HG02798 (cell line): ENCODE data around the gene APPBP2.
"Not testable (repeated sequence)": the region's sequence is repeated elsewhere in the genome, so short reads cannot be mapped to it uniquely, and the experiment has no call there.

Source experiments
- ATAC-seq: cut with Tn5 transposase; IDR thresholded peaks from one replicate; pipeline ENCODE4 v1.9.1; 2021; ENCODE audit warnings: mild to moderate bottlenecking; ENCODE audit not compliant: unreplicated experiment, poor library complexity

The APPBP2 gene, protein sequence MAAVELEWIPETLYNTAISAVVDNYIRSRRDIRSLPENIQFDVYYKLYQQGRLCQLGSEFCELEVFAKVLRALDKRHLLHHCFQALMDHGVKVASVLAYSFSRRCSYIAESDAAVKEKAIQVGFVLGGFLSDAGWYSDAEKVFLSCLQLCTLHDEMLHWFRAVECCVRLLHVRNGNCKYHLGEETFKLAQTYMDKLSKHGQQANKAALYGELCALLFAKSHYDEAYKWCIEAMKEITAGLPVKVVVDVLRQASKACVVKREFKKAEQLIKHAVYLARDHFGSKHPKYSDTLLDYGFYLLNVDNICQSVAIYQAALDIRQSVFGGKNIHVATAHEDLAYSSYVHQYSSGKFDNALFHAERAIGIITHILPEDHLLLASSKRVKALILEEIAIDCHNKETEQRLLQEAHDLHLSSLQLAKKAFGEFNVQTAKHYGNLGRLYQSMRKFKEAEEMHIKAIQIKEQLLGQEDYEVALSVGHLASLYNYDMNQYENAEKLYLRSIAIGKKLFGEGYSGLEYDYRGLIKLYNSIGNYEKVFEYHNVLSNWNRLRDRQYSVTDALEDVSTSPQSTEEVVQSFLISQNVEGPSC

DNA sequence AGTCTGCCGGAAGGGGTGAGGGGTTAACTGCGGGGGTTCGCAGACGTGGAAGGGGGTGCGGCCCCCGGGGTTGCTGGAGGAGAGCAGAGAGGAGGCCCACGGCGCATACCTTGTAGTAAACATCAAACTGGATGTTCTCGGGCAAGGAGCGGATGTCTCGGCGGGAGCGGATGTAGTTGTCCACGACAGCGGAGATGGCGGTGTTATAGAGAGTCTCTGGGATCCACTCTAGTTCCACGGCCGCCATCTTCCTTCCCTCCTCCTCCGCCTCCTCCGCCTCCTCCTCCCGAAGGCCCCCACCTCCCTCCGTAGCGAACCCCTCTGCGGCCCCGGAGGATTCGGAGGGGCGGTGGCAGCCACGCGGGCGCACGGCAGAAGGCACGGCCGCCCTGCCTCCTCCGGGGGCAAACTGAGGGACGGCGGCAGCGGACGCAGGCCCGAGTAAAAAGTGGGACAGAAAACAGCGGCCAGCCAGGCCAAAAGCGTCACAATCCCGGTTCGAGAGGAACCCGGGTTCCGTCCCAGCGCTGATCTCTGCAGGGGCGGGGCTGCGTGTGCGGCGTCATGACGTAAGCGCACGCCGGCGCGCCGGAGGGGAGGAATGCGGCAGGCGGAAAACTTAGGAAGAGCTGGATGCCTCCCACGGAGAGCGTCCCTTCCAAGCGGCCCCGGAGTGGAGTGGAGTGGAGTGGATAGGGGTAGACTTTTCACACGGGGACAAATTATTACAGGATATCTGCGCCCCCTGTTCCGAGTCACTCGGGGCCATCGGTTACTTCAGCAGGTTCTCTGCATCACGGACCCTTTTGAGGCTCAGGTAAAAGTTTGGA, at the start of gene APPBP2:
Gene APPBP2, minus strand, starts transcription at position 558 of the 830 bp plus-strand sequence. Its CDS starts 311 bp downstream, at position 247.
- ATAC-seq, result peak; percentile 94

DNA sequence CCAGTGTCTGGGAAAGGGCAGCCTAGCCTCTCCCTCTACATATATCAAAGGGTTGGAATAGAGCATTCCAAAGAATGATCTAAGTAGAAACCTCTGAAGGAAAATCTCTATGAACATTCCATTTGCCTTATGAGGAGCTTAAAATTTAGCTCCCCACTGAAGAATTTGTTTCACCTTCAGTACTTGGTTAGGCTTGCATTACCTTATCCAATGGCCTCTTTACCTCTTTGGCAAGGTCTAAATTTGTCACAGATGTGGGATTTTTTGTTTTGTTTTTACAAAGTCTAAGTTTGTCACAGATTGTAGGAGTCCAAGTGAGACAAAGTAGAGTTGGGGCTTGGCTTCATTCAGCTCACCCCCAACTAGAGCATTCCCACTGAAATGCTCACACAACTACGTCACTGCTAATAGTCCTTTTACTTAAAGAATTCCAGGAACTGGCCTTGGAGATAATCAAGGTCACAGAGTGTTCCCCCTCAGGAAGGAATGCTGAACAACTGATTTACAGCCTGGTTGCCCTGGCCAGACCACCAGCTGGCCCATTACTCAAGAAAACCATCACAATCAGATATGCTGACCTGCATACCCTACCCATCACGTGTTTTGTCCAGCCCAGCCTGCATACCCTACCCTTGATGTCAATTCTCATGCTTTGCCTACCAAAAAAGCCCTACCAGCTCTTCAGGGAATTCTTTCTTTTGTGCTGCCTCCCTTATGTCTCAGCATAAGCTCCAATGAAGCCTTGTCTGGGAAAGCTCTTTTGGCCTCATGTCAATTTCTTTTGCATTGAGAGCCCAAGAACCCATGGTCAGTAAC, 47.4 kb upstream of the APPBP2 start:
- ATAC-seq, result no peak

DNA sequence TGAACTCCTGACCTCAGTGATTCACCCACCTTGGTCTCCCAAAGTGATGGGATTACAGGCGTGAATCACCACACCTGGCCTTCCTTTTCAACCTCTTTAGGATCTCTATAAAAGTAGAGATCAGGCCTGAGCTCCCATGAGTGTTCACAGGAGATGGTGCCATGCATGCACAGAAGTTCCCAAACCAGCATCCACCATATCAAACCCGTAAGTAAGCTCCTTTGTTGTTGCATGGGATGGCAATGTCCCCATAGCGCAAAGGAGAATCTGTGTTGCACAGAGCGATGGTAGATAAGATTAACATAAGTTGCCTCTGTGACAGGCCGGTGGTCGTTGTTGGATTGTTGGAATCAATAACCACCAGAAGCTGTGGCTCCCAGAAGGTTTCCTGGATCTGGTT, 39.2 kb upstream of the APPBP2 start:
- no peak for ATAC-seq

DNA sequence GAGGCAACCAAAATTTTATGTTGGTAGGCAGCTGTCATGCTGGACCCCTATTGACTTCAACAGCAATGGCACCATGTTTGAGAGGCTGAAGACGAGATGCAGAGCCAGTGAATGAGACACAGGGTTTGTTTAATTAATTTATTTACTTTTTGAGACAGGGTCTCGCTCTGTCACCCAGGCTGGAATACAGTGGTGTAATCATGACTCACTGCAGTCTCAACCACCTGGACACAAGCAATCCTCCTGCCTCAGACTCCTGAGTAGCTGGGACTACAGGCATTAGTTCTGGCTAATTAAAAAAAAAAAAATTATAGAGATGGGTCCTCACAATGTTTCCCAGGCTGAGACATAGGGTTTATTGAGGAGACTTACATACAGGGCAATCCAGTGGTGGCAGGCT, 37.7 kb upstream of the APPBP2 start:
- no peak for ATAC-seq

DNA sequence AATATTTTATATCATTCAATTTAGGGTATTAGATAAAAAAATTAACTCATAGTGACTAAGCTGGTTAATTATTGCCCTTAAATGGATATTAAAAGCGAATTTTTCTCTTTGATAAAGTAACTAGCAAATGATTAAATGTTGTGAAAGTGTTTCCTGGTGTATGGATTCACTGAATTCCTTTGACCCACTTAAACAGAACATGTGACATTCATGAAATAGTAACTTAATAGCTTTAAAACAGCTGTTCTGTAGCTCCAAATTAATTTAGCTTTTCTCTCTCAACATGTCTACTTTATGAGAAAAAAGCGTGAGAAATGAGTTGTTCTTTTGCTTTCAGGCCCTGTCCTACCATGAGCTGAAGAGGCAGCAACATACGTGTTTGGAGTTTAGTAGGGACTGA, 36.4 kb upstream of the APPBP2 start:
- no peak for ATAC-seq

DNA sequence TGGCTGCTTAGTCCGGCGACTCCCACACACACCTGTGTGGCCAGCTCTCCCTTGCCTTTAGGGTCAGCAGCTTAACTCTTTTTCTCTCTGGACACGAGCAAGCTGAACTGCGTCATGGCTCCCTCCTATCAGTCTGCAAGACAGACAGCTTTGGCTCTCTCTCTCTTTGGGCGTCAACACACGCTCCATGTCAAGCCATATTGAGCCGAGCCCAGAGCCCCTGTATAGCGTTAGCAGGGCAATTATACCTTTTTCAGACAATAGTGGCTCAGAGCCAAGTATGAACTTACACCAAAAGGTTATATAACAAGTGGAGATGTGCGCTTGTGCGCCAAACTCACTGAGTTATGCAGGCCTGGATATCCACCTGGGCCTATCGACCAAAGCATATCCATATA, 34.8 kb upstream of the APPBP2 start:
- no peak for ATAC-seq

DNA sequence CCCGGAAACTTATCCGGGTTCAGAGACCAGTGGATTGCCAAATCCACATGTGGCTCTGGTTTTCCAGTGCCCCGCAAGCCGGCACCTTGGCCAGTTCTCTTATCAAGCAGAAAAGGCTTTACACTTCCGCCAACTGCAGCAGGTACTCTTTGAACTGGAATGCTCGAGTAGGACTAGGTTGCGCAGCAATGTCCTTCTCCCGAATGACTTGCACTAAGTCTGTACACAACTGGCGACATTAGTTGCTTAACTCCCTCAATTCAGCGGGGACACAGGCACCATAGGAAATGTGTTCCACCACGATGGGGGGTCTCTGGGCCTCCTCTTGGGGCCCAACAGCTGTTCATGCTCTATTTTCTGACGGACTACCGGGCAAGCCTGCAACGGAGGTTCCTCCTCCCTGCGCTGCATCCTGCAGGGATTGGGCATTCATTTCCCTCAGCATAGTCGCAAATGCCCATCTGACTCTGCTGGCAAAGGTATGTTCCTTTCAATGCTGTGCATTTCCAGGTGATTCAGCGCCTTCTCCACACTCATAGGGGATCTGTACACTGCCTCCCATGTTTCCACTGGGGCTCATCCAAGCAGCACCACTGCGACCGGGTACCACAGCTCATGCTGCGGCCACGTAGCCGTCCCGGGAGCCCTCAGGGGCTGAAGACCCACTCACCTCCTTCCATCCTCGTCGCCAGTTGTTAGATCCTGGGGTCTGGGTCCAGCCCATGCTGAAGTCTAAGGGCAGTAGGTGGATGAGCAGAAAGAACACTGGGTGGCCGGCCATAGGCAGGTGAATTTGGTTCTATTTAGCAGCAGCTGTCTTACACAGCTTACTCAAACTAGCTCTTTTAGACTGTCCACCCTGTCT, 34.2 kb upstream of the APPBP2 start:
- no peak for ATAC-seq

DNA sequence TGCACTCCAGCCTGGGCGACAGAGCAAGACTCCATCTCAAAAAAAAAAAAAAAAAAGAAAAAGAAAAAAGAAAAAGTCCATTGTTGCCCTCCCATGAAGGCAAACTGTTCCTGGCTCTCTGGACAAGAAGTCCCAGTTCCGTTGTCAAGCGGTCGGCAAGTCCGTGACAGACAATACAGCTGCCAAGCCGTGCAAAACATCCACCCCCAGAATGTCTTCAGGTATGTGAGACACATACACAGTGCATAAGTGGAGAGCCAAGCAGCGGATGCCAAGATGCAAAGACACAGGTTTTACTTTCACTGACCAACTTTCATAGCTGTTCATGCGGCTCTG, 33.6 kb upstream of the APPBP2 start:
- no peak for ATAC-seq

DNA sequence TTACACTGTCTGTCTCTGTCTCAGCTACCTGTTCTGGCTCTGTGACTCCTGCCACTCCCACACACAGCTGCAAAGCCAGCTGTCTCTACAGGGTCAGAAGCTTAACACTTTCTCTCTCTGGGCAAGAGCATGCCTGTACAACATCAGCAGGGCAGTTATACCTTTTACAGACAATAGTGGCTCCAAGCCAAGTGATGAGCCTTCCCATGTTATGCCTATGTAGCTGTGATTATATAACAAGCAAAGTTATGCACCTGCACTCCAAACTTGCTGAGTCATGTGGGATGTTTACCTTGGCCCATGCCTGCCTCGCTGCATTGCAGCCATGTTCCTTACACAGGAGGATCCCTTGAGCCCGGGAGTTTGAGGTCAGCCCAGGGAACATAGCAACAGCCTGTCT, 31.8 kb upstream of the APPBP2 start:
- ATAC-seq, result no peak

DNA sequence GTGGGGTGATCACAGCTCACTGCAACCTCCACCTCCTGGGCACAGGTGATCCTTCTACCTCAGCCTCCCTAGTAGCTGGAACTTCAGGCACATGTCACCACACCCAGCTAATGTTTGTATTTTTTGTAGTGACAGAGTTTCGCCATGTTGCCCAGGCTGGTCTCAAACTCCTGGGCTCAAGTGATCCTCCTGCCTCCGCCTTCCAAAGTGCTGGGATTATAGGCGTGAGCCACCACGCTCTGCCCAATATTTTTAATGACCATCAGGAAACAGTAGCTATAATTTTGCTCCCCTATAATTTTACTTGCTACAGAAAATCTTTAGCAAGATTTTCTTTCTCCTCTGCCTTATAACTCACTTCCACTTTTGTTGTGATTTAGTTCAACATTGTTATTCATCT, 29.7 kb upstream of the APPBP2 start:
- no peak for ATAC-seq

DNA sequence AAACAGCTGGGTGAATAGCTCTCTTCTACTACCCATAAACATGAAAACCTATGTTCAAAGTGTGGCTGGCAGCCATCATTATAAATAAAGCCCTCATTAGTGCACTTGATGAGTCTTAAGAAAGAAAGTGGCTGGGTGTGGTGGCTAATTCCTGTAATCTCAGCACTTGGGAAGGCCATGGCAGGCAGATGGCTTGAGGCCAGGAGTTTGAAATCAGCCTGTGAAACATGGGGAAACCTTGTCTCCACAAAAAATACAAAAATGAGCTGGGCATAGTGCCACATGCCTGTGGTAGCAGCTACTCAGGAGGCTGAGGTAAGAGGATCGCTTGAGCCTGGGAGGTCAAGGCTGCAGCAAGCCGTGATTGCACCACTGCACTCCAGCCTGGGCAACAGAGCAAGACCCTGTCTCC, 28.3 kb upstream of the APPBP2 start:
- ATAC-seq, result no peak

DNA sequence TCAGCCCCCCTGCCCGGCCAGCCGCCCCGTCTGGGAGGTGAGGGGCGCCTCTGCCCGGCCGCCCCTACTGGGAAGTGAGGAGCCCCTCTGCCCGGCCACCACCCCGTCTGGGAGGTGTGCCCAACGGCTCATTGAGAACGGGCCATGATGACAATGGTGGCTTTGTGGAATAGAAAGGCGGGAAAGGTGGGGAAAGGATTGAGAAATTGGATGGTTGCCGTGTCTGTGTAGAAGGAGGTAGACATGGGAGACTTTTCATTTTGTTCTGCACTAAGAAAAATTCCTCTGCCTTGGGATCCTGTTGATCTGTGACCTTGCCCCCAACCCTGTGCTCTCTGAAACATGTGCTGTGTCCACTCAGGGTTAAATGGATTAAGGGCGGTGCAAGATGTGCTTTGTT, 26.2 kb upstream of the APPBP2 start:
- ATAC-seq, result not testable (repeated sequence)

DNA sequence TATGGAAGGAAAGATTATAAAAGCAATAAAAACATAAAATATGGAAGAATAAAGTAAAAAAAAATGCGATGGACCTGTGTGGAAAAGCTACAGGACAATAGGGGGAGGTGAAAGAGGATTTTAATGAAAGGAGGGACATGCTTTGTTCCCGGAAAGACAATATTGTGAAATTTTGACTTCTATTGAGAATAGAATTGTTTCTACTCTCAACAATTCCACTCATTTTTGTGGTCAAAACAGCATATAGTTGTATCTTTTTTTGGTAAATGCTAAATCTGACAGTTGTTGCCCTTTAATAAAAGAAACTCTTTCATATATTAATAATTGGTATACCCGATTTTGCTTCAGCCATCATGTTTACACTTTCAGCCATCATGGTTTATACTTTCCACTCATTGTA, 22.9 kb upstream of the APPBP2 start:
- no peak for ATAC-seq

DNA sequence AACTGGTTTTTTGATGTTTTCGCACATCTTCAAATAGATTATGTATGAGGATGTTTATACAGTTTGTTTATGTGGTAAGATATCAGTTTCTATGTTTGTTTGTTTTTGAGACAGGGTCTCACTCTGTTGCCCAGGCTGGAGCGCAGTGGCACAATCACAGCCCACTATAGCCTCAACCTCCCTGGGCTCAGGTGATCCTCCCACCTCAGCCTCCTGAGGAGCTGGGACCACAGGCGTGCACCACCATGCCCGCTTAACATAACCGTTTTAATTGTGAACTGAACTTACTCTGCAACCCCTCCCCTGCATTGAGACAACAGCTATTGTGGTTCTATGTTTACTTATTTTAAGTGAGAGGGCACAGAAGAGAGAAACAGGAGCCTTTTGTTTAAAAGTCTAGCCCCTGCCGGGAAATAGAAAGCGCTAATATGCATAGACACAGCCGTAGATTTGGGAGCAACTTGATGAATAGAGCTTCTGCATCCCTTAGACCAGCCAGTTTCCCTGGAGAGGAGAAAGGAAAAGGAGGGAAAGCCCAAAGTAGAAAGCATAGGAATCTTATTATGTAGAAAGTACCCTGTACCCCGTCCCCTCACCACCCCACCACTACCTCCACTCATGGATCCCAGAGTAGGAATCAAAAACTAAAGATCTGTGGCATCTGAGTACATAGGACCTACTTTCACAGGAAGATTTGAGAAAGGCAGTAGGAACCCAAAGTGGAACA, 19.6 kb upstream of the APPBP2 start:
- ATAC-seq, result no peak

DNA sequence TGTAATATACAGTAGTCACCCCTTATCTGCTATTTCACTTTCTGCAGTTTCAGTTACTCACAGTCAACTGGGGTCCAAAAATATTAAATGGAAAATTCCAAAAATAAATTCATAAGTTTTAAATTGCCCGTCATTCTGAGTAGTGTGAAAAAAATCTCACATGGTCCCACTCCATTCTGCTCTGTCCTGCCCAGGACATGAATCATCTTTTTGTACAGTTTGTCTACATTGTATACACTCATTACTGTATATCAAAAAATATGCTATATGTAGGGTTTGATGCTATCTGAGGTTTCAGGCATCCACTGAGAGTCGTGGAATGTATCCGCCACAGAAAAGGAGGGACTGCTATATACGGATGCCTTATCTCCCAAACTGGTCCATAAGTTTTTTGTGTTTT, 16.0 kb upstream of the APPBP2 start:
- ATAC-seq, result no peak

DNA sequence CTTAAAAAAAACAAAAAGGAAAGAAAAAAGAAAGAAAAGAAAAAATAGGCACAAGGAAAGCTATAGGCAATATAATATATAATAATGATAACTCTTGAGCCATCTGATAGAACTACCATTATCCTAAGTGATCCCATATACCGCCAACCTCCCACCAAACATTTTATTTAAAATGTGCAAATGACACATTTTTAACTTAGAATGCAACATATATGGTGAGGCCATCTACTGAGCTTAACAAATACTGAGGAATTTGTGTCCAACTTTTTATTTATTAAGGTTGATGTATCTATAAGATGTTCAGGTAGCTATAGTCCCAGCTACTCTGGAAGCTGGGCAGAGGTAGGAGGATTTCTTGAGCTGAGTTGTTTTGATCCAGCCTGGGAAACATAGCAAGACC, 14.4 kb upstream of the APPBP2 start:
- no peak for ATAC-seq

DNA sequence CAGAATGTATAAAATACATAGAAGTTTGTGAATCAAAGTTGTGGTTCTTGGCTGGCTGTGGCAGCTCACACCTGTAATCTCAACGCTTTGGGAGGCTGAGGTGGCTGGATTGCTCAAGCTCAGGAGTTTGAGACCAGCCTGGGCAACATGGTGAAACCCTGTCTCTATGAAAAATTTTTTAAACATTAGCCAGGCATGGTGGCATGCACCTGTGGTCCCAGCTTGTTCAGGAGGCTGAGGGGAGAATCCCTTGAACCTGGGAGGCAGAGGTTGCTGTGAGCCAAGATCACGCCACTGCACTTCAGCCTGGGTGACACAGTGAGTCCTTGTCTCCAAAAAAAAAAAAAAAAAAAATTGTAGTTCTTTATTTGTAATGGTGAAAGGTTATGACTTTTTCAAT, 13.8 kb upstream of the APPBP2 start:
- no peak for ATAC-seq

DNA sequence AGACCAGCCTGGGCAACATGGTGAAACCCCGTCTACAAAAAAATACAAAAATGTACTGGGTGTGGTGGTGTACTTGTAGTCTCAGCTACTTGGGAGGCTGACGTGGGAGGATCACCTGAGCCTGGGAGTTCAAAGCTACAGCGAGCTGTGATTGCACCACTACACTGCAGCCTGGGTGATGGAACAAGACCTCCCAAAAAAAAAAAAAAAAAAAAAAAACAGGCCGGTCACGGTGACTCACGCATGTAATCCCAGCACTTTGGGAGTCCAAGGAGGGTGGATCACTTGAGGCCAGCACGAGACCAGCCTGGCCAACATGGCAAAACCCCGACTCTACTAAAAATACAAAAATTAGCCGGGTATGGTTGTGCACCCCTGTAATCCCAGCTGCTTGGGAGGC, 12.7 kb upstream of the APPBP2 start:
- ATAC-seq, result no peak
